ENCODE measurements around the gene MTIF3. TPM values are rescaled to one million over a fixed set of nuclear protein-coding genes. Genes with fewer than 3 reads are reported as not detected.

Gene MTIF3
- total and polyA plus RNA-seq, 12 donors, result 103 to 217 (median 122) TPM

DNA sequence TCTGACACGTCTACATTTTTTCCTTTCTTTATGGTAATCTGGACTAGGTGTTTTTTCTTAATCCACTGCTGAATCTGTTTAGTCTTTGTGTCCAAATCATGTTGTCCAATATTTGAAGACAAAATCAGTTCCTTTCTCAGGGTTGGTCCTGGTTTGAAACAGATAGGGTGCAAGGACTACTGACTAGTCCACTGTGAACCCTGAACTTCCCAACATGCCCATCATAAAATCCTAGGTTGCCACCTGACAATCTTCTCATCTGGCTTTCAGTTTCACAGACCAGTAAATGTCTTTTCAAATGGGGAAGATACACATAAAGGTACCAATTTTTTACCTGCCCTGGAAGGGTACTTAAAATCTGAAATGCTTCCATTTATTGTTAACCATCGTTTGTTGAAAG lies 13.2 kb downstream of the MTIF3 start:
- ATAC-seq, result no peak
- no peak for TF ChIP-seq CTCF (IDR thresholded peaks at IDR 0.05)
- intact Hi-C loops (cut with DNase I), result no loop called here

GRCh38 chr13:27432611-27433210 lies 17.7 kb downstream of the MTIF3 start:
- Histone ChIP-seq H3K27ac (no peak overlapping the region), H3K4me1 (peaks cover 0 to 13% (median 4%) of the 10 kb centered on the region in 9 donors), H3K9me3 (no peaks in the 10 kb centered on the region), H3K4me3 (no peak overlapping the region), H3K27me3 (no peaks in the 10 kb centered on the region), H3K36me3 (peaks cover 0 to 100% (median 57%) of the 10 kb centered on the region in 9 donors)
- ATAC-seq (no peak), DNase-seq (no peak)
- intact Hi-C loops (cut with DNase I), result no loop called here
- no peak for TF ChIP-seq CTCF (IDR thresholded peaks at IDR 0.05)
- WGBS, 2 donors, result 81 to 83% methylated on average over 12 of the region's 12 CpGs

More for the DNA sequence above, 13.2 kb downstream of the MTIF3 start:
- no peaks in the 10 kb centered on the region for H3K27me3 ChIP-seq
- WGBS, 2 donors, result 93 to 96% methylated on average over 2 of the region's 2 CpGs
- H3K27ac ChIP-seq, result no peak overlapping the region
- peaks cover 0 to 22% (median 4%) of the 10 kb centered on the region in 9 donors for H3K4me1 ChIP-seq
- no peak for DNase-seq
- no peaks in the 10 kb centered on the region for H3K9me3 ChIP-seq
- H3K36me3 ChIP-seq, result peaks cover 0 to 100% (median 35%) of the 10 kb centered on the region in 9 donors
- H3K4me3 ChIP-seq, result no peak overlapping the region

GRCh38 chr13:27432180-27432579 lies 18.2 kb downstream of the MTIF3 start:
- intact Hi-C loops (cut with DNase I), result no loop called here
- Histone ChIP-seq H3K27me3 (no peaks in the 10 kb centered on the region), H3K9me3 (no peaks in the 10 kb centered on the region), H3K4me1 (peaks cover 0 to 18% (median 9%) of the 10 kb centered on the region in 9 donors), H3K4me3 (no peak overlapping the region), H3K27ac (no peak overlapping the region), H3K36me3 (peaks cover 0 to 100% (median 57%) of the 10 kb centered on the region in 9 donors)
- ATAC-seq (no peak), DNase-seq (no peak)
- 75 to 77% methylated on average over 3 of the region's 3 CpGs for WGBS, 2 donors
- TF ChIP-seq CTCF (IDR thresholded peaks at IDR 0.05), result no peak

- Histone ChIP-seq H3K4me1 (peaks cover 16 to 50% (median 39%) of the 10 kb centered on the region in 9 donors), H3K27ac (peak overlapping the region in 5 of 10 donors; percentile 3 to 95 (median 21)), H3K9me3 (no peaks in the 10 kb centered on the region), H3K36me3 (peaks cover 0 to 63% (median 29%) of the 10 kb centered on the region in 9 donors), H3K27me3 (no peaks in the 10 kb centered on the region), H3K4me3 (no peak overlapping the region)
- ATAC-seq, result no peak
- no peak for DNase-seq
- TF ChIP-seq CTCF (IDR thresholded peaks at IDR 0.05), result no peak
- intact Hi-C loops (cut with DNase I), result loop anchor here in 2 of 10 donors (10.0 kb wide), 1 partner anchor 197 kb away; the partner anchor contains the start of genes LNX2 (in 2 of the 2) and POLR1D (in 2 of the 2)
- WGBS, 2 donors, result 79 to 84% methylated on average over 5 of the region's 5 CpGs
Measured at GRCh38 chr13:27428160-27428559, 22.2 kb downstream of the MTIF3 start.

All from heart right ventricle (tissue), 16 donors.